ENCODE results near the gene KLF16. TPM values are rescaled to one million over a fixed set of nuclear protein-coding genes. Genes with fewer than 3 reads are reported as not detected.
A peak's percentile ranks its signal among the peaks of the same experiment; 100 is the strongest.

Gene KLF16
- total and polyA plus RNA-seq, 9 of the 15 experiments (the other 6 are each of a cell fraction or from before 2014, with no cell fraction given), result 0.04 to 60.4 (median 6.8) TPM

DNA sequence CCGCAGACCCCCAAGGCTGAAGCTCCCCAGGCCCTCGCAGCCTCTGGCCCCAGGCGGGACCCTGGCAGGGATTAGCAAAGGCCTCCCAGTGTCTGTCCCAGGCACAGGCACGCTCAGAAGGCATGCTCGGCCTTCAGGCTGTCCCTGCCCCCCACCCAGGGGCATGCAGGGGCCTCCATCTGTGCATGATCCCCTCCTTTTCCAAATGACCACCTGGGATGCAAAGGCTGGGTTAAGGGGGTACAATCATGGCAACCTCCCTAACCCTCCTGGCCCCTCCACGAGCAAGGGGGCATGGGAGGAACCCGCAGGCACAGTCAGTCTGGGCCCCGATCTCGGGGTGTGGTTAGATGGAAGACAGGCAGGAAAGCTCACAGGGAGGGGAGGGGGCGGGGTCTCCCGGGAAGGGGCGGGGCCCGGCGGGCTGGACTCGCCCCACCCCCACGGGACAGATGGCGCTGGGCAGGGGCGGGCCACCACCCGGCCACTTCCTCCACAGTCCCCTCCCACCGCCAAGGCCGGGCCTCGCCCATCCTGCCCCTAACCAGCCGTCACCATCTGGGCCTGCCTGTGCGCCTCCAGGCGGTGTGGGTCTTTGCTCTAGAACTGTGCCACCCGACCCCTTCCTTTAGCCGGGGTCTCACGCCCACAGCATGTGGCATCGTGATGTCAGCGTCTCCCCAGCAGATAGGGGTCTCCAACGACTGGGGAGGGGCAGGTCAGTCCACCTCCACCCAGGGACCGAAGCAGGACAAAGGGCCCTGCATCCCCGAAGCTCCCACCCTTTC is 8.1 kb downstream of the KLF16 start (continued):
- TF ChIP-seq ZFX (CRISPR knock-in tag; IDR thresholded peaks at IDR 0.05) (peak; percentile 62), PML (IDR thresholded peaks at IDR 0.05; ENCODE audit: low read length) (peak; percentile 32; the same call in 1 of the 2 replicates), HMGN3 (IDR thresholded peaks at IDR 0.05; ENCODE audit: borderline replicate concordance, extremely low read depth, insufficient read length, low read depth, low read length) (peak; percentile 56), SPI1 (IDR thresholded peaks at IDR 0.05; ENCODE audit: borderline replicate concordance, low read depth, low read length) (peak; percentile 72; the same call in 1 of the 2 replicates), MYNN (IDR thresholded peaks at IDR 0.05) (peak; percentile 84), MYNN (CRISPR knock-in tag; IDR thresholded peaks at IDR 0.05) (no peak), NFRKB (IDR thresholded peaks at IDR 0.05; ENCODE audit: low read depth) (peak; percentile 35; the same call in 1 of the 2 replicates), ZNF780A (CRISPR knock-in tag; IDR thresholded peaks at IDR 0.05) (no peak), MTA1 (IDR thresholded peaks at IDR 0.05; ENCODE audit: borderline replicate concordance) (0 out of 2 replicates have a peak, but pooled peaks have one; percentile 16), SIRT6 (IDR thresholded peaks at IDR 0.05; ENCODE audit: low read depth, low read length) (no peak), MTA3 (IDR thresholded peaks at IDR 0.05; ENCODE audit: borderline replicate concordance) (peak; percentile 48), HDAC2 (IDR thresholded peaks at IDR 0.05) (0 out of 2 replicates have a peak, but pooled peaks have one; percentile 30), ATF1 (CRISPR knock-in tag; IDR thresholded peaks at IDR 0.05) (no peak), ATF1 (tag; IDR thresholded peaks at IDR 0.05) (peak; percentile 18; the same call in 1 of the 2 replicates), SRSF7 (optimal IDR thresholded peaks at IDR 0.05; ENCODE audit: low read depth, low read length) (no peak), OTX1 (CRISPR knock-in tag; IDR thresholded peaks at IDR 0.05) (peak; percentile 53; the same call in 1 of the 2 replicates), GTF2F1 (IDR thresholded peaks at IDR 0.05; ENCODE audit: low read depth, low read length) (peak; percentile 39; the same call in 1 of the 2 replicates), HNRNPL (IDR thresholded peaks at IDR 0.05; ENCODE audit: low read depth, low read length) (peak; percentile 79), ZBTB7A (IDR thresholded peaks at IDR 0.05; ENCODE audit: borderline replicate concordance, control insufficient read depth, low read depth, low read length) (peak; percentile 67; the same call in 1 of the 2 replicates), KDM5B (IDR thresholded peaks at IDR 0.05; ENCODE audit: insufficient replicate concordance, low read depth, low read length) (peak; percentile 71), PHF8 (IDR thresholded peaks at IDR 0.05; ENCODE audit: borderline replicate concordance, low read length) (peak; percentile 55; the same call in 1 of the 2 replicates), EP400 (IDR thresholded peaks at IDR 0.05) (peak; percentile 63), CREM (IDR thresholded peaks at IDR 0.05; ENCODE audit: low read depth) (peak; percentile 41; the same call in 1 of the 2 replicates), TRIM24 (IDR thresholded peaks at IDR 0.05) (no peak), ATF6 (CRISPR knock-in tag; IDR thresholded peaks at IDR 0.05) (0 out of 2 replicates have a peak, but pooled peaks have one; percentile 12), ZNF76 (CRISPR knock-in tag; IDR thresholded peaks at IDR 0.05; ENCODE audit: borderline replicate concordance) (peak; percentile 35; the same call in 1 of the 2 replicates)
- TF ChIP-seq, protein P1, sequence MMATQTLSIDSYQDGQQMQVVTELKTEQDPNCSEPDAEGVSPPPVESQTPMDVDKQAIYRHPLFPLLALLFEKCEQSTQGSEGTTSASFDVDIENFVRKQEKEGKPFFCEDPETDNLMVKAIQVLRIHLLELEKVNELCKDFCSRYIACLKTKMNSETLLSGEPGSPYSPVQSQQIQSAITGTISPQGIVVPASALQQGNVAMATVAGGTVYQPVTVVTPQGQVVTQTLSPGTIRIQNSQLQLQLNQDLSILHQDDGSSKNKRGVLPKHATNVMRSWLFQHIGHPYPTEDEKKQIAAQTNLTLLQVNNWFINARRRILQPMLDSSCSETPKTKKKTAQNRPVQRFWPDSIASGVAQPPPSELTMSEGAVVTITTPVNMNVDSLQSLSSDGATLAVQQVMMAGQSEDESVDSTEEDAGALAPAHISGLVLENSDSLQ (IDR thresholded peaks at IDR 0.05), result peak; percentile 35; the same call in 1 of the 2 replicates
